ENCODE results near the gene MACROD1.

The MACROD1 gene, protein sequence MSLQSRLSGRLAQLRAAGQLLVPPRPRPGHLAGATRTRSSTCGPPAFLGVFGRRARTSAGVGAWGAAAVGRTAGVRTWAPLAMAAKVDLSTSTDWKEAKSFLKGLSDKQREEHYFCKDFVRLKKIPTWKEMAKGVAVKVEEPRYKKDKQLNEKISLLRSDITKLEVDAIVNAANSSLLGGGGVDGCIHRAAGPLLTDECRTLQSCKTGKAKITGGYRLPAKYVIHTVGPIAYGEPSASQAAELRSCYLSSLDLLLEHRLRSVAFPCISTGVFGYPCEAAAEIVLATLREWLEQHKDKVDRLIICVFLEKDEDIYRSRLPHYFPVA

GRCh38 chr11:64165842-64166635 lies at the start of gene MACROD1:
MACROD1 (minus strand) TSS chr11:64166113; CDS start chr11:64165994, 119 bp downstream.
- peak; percentile 91 for DNase-seq

GRCh38 chr11:64211181-64211872 lies 45.4 kb upstream of the MACROD1 start:
- no peak for DNase-seq

- DNase-seq, result no peak
Observed at GRCh38 chr11:64210301-64211020, 44.5 kb upstream of the MACROD1 start.

DNA sequence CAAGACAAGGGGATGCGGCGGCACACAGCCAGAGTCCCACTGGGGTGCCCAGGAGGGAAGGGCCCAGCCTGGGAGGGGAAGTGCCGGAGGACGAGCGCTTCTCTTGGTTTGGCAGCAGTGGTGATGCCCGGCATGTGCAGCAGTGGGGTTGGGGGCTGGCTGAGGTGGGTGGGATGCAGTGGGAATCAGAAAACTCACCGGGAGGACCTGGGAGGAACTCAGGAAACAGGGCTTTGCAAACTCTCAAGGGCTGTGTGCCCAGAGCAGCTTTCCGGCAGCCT lies 43.6 kb upstream of the MACROD1 start:
- DNase-seq, result no peak

DNA sequence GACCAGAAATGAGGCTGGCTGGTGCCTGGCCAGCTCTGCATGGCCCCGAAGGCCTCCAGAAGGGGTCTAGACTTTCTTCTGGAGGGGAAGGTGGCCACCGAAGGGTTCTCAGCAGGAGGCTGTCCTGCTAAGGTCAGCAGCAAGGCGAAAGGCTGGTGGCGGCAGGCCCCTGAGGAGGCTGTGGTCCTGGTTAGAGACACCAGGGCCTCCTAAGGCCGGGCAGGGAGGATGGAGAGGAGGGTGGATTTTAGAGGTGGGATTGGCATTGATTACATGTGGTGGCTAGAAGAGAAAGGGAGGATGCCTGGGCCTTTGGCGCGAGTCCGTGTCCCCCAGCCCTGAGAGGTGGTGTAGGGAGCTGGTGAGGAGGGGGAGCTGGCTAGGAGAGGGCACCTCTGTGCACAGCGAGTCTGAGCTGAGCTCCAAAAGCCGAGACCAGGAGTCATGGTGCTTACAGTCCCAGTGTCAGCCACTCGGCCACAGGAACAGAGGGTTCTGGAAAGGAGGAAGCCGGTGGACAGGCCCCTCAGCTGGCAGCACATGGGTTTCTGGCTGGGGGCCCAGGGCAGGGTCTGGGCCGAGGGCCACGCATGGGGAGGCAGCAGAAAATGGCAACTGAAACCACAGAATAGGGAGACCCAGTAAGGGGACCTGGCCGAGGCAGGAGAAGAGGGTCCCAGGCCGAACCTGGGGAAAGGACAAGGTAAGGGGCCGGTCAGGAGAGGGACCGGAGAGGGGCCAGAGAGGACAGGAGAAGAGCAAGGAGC lies 43.1 kb upstream of the MACROD1 start:
- DNase-seq, result no peak

GRCh38 chr11:64208086-64208795 lies 42.3 kb upstream of the MACROD1 start:
- no peak for DNase-seq

DNA sequence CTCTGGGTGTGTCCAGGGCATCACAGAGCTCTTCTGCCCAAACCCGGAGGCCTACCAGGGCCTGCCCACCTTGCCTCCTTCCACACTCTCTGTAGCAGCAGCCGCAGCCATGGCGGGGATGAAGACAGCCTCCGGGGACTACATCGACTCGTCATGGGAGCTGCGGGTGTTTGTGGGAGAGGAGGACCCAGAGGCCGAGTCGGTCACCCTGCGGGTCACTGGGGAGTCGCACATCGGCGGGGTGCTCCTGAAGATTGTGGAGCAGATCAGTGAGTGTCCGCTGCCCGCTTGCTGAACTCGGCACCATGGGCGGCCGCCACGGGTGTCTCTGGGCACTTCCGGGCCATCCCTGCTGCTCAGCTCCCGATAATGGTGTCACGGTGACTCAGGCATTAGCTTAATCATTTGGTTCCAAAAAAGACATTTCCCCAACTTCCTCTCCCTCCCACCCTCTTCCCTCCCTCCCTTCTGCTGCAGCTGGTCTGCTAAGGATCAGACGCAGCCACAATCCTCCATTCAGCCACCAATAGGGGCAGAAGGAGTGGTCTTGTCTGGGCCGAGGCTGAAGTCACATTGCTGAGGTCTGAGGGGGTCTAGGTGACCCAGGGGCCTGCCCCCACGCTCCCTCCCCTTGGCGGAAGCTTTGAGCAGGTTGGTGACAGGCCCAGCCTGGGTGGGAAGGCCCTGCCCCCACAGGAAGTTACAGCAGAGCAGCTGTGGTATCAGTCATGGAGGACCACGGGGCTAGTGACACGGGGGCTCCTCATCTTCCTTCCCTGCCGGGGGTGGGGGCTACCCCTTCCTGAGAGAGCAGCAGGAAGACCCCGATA lies 41.6 kb upstream of the MACROD1 start:
- DNase-seq, result peak; percentile 91

GRCh38 chr11:64206457-64207255 lies 40.7 kb upstream of the MACROD1 start, which contains the start of gene FERMT3:
FERMT3 (plus strand) TSS chr11:64206721; CDS start chr11:64207365, 644 bp downstream.
- peak; percentile 91 for DNase-seq

DNA sequence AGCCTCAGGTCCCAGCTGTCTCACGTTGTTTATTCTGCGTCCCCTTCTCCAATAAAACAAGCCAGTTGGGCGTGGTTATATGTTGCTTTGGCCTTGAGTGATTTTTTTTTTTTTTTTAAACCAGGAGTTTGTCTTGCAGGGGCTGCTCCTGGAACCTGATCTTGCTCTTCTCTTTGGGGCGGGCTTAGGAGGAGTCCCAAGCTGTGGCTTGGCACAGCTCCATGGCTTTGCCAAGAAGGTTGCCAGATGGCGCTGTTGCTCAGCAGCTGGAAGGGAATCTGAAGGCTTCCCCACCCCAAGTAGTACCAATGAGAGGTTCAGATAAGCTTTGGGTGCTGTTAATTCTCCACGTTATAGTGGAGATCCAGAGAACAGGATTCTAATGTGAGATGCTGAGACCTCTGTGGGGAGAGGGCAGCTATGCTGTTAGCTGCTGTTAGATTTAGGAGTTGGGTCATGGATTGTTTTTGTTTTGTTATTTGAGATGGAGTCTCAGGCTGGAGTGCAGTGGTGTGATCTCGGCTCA lies 38.6 kb upstream of the MACROD1 start:
- DNase-seq, result peak; percentile 77

DNA sequence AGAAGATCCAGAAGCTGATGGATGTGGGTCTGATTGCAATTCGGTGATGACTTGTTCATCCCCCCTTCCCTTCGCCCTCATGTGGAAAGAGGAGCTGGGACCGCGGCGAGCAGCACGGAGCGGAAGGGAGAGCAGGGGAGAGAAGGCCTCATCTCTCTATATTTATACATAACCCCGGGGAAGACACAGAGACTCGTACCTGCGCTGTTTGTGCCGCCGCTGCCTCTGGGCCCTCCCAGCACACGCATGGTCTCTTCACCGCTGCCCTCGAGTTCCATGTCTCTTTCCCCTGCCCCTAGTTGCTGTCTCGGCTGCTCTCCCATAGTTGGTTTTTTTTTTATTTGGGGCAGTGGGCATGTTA lies 38.1 kb upstream of the MACROD1 start:
- DNase-seq, result no peak

- DNase-seq, result no peak
Observed at GRCh38 chr11:64203421-64204079, 37.6 kb upstream of the MACROD1 start.

GRCh38 chr11:64202992-64203391 lies 37.1 kb upstream of the MACROD1 start:
- DNase-seq, result no peak

GRCh38 chr11:64201543-64201942 lies 35.6 kb upstream of the MACROD1 start:
- no peak for DNase-seq

GRCh38 chr11:64198511-64198910 lies 32.6 kb upstream of the MACROD1 start:
- no peak for DNase-seq

- no peak for DNase-seq
Observed at GRCh38 chr11:64196626-64197025, 30.7 kb upstream of the MACROD1 start.

DNA sequence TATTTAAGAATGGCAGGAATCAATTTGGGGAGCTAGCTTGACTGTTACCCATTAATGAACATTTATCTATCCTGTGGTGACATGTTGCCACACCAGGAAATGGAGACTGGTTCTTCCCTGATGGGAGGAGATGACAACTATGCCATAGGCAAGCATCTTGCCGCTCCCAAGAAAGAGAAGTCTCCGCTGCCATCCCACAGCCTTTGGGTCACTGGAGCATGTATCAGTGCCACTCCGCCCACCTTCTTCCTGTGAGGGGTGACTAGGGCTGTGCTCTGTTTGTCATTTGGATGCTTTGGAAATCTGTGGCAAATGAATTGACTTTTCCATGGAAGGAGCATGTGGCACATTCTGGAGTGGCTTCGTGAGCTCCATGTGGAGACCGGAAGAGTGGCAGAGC lies 26.5 kb upstream of the MACROD1 start:
- no peak for DNase-seq

GRCh38 chr11:64186492-64187165 lies 20.7 kb upstream of the MACROD1 start:
- peak; percentile 68 for DNase-seq
